SH-SY5Y (cell line): ENCODE data around the gene LRRC15.

Experiments
- GATA2 ChIP-seq: IDR thresholded peaks from 2 replicates; pipeline ENCODE4 v1.6.1; 2011; ENCODE audit warnings: mild to moderate bottlenecking, low read depth, low read length
- GATA3 ChIP-seq: IDR thresholded peaks from 2 replicates; pipeline ENCODE4 v1.6.1; 2011; ENCODE audit warnings: low read depth, mild to moderate bottlenecking, low read length, moderate library complexity

DNA sequence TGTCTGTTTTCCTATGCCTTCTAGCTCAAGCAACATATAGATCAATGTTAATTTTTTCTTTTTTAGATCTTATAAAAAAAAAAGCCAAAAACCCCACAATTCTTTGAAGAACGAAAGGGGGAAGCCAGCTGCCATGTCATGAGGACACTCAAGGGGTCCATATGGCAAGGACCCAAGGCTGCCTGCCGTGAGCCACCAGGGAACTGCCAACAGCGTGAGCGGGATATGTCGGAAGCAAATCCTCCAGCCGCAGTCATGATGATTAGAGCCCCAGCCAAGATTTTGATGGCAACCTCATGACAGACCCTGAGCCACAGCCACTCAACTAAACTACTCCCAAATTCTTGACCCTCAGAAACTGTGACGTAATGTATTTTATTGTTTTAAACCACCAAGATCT, 23.0 kb upstream of the LRRC15 start:
- no peak for TF ChIP-seq GATA2
- no peak for TF ChIP-seq GATA3
